Kidney (tissue), 14 donors: Measurements from ENCODE around the gene ZFAND6. TPM values are rescaled to one million over a fixed set of nuclear protein-coding genes. Genes with fewer than 3 reads are reported as not detected.

Experiments used
- DNase-seq, 5 donors: peaks; one replicate each; pipeline ENCODE4 v3.0.0-alpha.2; 2013 to 2020
- FAIRE-seq: peaks from 2 replicates; lab custom pipeline; 2012; peaks lifted over from hg19 to GRCh38; lab: Jason Lieb, UNC
- H3K27ac ChIP-seq, 2 donors: one replicate each; pipeline ENCODE4 v1.7.0; 2013; ENCODE audit warnings: low read depth in 2 of 2, low read length in 2 of 2, inconsistent platforms in 1 of 2
- H3K27me3 ChIP-seq: one replicate; pipeline ENCODE4 v1.7.1; 2013; ENCODE audit warnings: low read length, inconsistent platforms; ENCODE audit not compliant: control insufficient read depth, insufficient read depth
- H3K36me3 ChIP-seq, 3 donors: one replicate each; pipeline versions ENCODE4 v1.7.0 to v1.7.1; 2013; ENCODE audit warnings: low read length in 3 of 3, control low read depth in 1 of 3, inconsistent platforms in 1 of 3; ENCODE audit not compliant: insufficient read depth in 3 of 3, control insufficient read depth in 2 of 3
- H3K4me1 ChIP-seq, 3 donors: one replicate each; pipeline versions ENCODE4 v1.7.0 to v1.7.1; 2013; ENCODE audit warnings: low read length in 3 of 3, inconsistent platforms in 1 of 3, low read depth in 1 of 3; ENCODE audit not compliant: control insufficient read depth in 2 of 3, insufficient read depth in 2 of 3
- H3K4me3 ChIP-seq, 3 donors: one replicate each; pipeline versions ENCODE4 v1.7.0 to v1.8.1; 2013; ENCODE audit warnings: low read length in 3 of 3, control low read depth in 1 of 3, inconsistent platforms in 1 of 3
- H3K9ac ChIP-seq, 3 donors: one replicate each; pipeline versions ENCODE4 v1.7.0 to v1.7.1; 2013; ENCODE audit warnings: low read length in 3 of 3, control low read depth in 1 of 3, inconsistent platforms in 1 of 3
- H3K9me3 ChIP-seq, 3 donors: one replicate each; pipeline versions ENCODE4 v1.7.0 to v1.7.1; 2013; ENCODE audit warnings: low read length in 3 of 3, control low read depth in 1 of 3, inconsistent platforms in 1 of 3; ENCODE audit not compliant: control insufficient read depth in 2 of 3, insufficient read depth in 1 of 3
- intact Hi-C: fragments of 100-400 bp; cut with DNase I; formaldehyde crosslinking; loops from one replicate; pipeline ENCODE4 v1.11.1; 2022
- polyA plus RNA-seq: library from polyadenylated mRNA; stranded (reverse); fragments of 350-450 nt; fragmentation: Illumina TruSeq; extraction: RNeasy Lipid Tissue Mini Kit (QIAGEN cat#74804); gene quantifications from one replicate; pipeline ENCODE4 v1.2.3, GENCODE V29; 2014; ENCODE audit warnings: low read depth, low replicate concordance; ENCODE audit not compliant: insufficient read depth
- total RNA-seq: library from RNA; stranded (reverse); fragmentation: NEBNext Ultra II Directional; extraction: Animal tissue kit (Norgen Biotek cat#: 25700); gene quantifications from one replicate; pipeline ENCODE4 v1.2.1, GENCODE V29; 2021
- TF ChIP-seq, protein P1 (sequence below): IDR thresholded peaks from 3 replicates; pipeline ENCODE4 v1.5.1; 2012; ENCODE audit warnings: mild to moderate bottlenecking, moderate library complexity, borderline replicate concordance; ENCODE audit not compliant: insufficient read depth; ENCODE audit errors: extremely low read depth
- donor health status: control.
- donor health status: control.
- donor health status: control.
- donor health status: control.
- donor health status: control.
- donor health status: DM: yes; HTN: yes; CAD: no.
- donor health status: Normal renal cell carcinoma (clear cell type).

Gene ZFAND6
- total and polyA plus RNA-seq, 2 donors from 2014 or later: 72.3 to 85.7 TPM

DNA sequence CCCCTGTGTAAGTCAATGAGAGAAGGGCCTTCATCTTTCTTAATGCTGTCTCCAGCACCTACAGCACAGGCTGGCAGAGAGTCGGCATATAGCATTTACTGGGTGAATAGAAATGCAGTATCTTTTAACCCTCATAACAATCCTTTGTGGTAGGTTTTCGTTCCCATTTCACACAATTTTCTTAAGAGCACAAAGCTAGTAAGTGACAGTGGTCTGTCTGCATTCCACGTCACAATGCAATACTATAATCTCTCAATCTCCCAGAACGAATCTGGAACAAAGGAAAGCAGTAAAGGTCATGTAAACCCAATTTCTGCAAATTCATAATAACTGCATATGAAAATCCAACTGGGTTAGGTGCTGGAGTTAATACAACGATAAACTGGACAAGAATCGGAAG, 1.4 kb upstream of the ZFAND6 start:
- Histone ChIP-seq H3K27ac (no peak overlapping the region), H3K9ac (no peak overlapping the region), H3K27me3 (no peaks in the 10 kb centered on the region), H3K9me3 (no peaks in the 10 kb centered on the region), H3K4me3 (no peak overlapping the region), H3K4me1 (peaks cover 0 to 11% (median 7%) of the 10 kb centered on the region in 3 donors), H3K36me3 (no peaks in the 10 kb centered on the region)
- TF ChIP-seq, protein P1, sequence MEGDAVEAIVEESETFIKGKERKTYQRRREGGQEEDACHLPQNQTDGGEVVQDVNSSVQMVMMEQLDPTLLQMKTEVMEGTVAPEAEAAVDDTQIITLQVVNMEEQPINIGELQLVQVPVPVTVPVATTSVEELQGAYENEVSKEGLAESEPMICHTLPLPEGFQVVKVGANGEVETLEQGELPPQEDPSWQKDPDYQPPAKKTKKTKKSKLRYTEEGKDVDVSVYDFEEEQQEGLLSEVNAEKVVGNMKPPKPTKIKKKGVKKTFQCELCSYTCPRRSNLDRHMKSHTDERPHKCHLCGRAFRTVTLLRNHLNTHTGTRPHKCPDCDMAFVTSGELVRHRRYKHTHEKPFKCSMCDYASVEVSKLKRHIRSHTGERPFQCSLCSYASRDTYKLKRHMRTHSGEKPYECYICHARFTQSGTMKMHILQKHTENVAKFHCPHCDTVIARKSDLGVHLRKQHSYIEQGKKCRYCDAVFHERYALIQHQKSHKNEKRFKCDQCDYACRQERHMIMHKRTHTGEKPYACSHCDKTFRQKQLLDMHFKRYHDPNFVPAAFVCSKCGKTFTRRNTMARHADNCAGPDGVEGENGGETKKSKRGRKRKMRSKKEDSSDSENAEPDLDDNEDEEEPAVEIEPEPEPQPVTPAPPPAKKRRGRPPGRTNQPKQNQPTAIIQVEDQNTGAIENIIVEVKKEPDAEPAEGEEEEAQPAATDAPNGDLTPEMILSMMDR: no peak
- no peak for FAIRE-seq
- intact Hi-C loops: no loop called here
- no peak for DNase-seq

DNA sequence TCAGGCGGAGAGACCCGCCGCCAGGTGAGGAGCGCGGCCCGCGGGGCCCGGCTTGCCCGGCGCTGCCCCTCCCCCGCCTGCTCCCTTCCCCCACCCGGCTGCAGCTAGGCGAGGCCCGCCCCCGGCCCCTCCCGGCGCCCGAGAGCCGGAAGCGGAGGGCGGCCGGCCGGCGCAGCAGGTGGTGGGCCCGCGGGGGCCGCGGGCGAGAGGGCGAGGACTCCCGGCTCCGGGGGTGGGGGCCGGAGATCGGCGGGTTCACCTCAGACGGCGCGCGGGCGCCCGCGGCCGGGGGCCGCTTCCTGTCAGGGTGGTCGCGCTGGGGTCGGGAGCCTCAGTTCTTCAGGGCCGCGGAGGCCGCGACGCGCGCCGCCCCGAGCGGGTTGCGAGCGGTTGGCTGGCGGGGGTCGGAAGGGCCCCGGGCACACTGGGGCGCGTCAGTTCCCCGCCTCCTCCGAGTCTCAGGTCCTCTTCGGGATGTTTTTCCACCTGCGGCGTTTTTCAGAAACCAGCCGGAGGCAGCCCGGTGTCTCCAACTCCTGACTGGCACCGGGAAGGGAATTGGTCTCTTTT, 395 bp downstream of the ZFAND6 start:
- H3K4me3 ChIP-seq: peak overlapping the region; percentile 69 to 90 (median 88)
- H3K36me3 ChIP-seq: no peaks in the 10 kb centered on the region
- intact Hi-C loops: no loop called here
- peaks cover 0 to 13% (median 7%) of the 10 kb centered on the region in 3 donors for H3K4me1 ChIP-seq
- FAIRE-seq (no peak), DNase-seq (peak in 3 of 5 donors; percentile 60 to 87 (median 83))
- H3K9ac ChIP-seq: peak overlapping the region; percentile 54 to 87 (median 58)
- H3K9me3 ChIP-seq: no peaks in the 10 kb centered on the region
- peak overlapping the region; percentile 89 to 95 for H3K27ac ChIP-seq
- H3K27me3 ChIP-seq: no peaks in the 10 kb centered on the region
- TF ChIP-seq, protein P1: no peak

DNA sequence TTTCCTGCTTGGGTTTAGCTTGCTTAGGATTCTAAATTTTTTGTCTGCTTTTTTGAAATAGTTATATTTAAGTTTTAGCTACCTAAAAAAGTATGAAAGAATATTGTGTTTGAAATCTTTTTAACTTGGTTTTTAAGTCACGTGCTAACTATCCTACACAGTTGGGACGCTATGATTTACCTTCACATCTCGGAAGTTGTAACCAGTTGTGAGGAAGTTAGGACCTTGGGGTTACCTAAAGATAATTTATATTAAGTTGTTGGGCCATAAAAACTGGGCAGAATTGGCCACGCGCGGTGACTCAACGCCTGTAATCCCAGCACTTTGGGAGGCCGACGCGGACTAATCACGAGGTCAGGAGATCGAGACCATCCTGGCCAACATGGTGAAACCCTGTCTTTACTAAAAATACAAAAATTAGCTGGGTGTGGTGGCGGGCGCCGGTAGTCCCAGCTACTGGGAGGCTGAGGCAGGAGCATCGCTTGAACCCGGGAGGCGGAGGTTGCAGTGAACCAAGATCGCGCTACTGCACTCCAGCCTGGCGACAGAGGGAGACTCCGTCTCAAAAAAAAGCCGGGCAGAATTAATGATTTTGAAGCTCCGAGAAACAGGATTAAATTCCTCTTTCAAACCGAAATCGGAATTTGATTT, 1.0 kb downstream of the ZFAND6 start:
- Histone ChIP-seq H3K4me3 (peak overlapping the region; percentile 69 to 90 (median 88)), H3K4me1 (peaks cover 0 to 13% (median 7%) of the 10 kb centered on the region in 3 donors), H3K9ac (peak overlapping the region in 2 of 3 donors; percentile 54 to 87), H3K36me3 (no peaks in the 10 kb centered on the region), H3K27ac (peak overlapping the region; percentile 89 to 91), H3K27me3 (no peaks in the 10 kb centered on the region), H3K9me3 (no peaks in the 10 kb centered on the region)
- TF ChIP-seq, protein P1: peak; percentile 7
- DNase-seq: peak in 4 of 5 donors; percentile 20 to 77 (median 62)
- no peak for FAIRE-seq
- intact Hi-C loops: no loop called here
